Adrenal gland (tissue), 19 donors: Measurements from ENCODE around the gene NDUFA3. TPM values are rescaled to one million over a fixed set of nuclear protein-coding genes. Genes with fewer than 3 reads are reported as not detected.

Experiments
- DNase-seq, 7 donors: peaks; one replicate each; pipeline ENCODE4 v3.0.0-alpha.2; 2019 to 2020
- H3K27ac ChIP-seq, 5 donors: fragments of 200-600 bp; sonication (generic) in 4 of 5; 1 replicate in 3 of 5; 2 replicates in 2 of 5; pipeline versions ENCODE4 v1.5.1 to v1.8.0; 2016 to 2020; ENCODE audit warnings: mild to moderate bottlenecking in 1 of 5
- H3K27me3 ChIP-seq: fragments of 200-600 bp; 2 replicates; pipeline ENCODE4 v1.8.0; 2021
- H3K36me3 ChIP-seq, 2 donors: fragments of 200-600 bp; replicated peaks in 1 of 2; 1 replicate in 1 of 2; 2 replicates in 1 of 2; pipeline versions ENCODE4 v1.5.1 to v1.8.0; 2018 to 2022
- H3K4me1 ChIP-seq, 2 donors: fragments of 200-600 bp; replicated peaks in 1 of 2; 1 replicate in 1 of 2; 2 replicates in 1 of 2; pipeline versions ENCODE4 v1.5.1 to v1.8.0; 2018 to 2021
- H3K4me3 ChIP-seq, 4 donors: fragments of 200-600 bp; sonication (generic) in 3 of 4; one replicate each; pipeline ENCODE4 v1.5.1; 2016 to 2018
- H3K9me3 ChIP-seq, 3 donors: fragments of 200-600 bp; sonication (generic) in 1 of 3; replicated peaks in 1 of 3; 1 replicate in 2 of 3; 2 replicates in 1 of 3; pipeline versions ENCODE4 v1.5.1 to v1.8.0; 2016 to 2021
- CTCF ChIP-seq, 6 experiments: fragments of 450-650 bp in 4 of 6; fragments of 200-600 bp in 2 of 6; sonication (generic) in 1 of 6; IDR thresholded peaks; 1 replicate in 5 of 6; 2 replicates in 1 of 6; pipeline versions ENCODE4 v1.5.1 to v1.8.0; 2016 to 2021; ENCODE audit warnings: antibody characterized with exemption in 6 of 6, mild to moderate bottlenecking in 2 of 6, moderate library complexity in 1 of 6
- POLR2A ChIP-seq, 2 donors: fragments of 450-650 bp; IDR thresholded peaks; one replicate each; pipeline ENCODE4 v1.6.1; 2017; ENCODE audit warnings: antibody characterized with exemption in 2 of 2, mild to moderate bottlenecking in 2 of 2, moderate library complexity in 1 of 2
- WGBS, 4 donors: extraction: QIAGEN DNeasy Blood & Tissue Kit in 2 of 4; methylation state at CpG; one replicate each; pipeline versions ENCODE4 v1.1.5 to v1.1.7; 2013 to 2017; 5-methylcytosine and 5-hydroxymethylcytosine counted together
- intact Hi-C, 2 donors: fragments of 100-400 bp; cut with DNase I; formaldehyde crosslinking; loops; one replicate each; pipeline versions ENCODE4 v1.14.1 to v1.15.0; 2022 to 2023
- long read RNA-seq, 10 donors: library from polyadenylated mRNA in 3 of 10; unstranded in 2 of 10; stranded (forward) in 1 of 10; transcript quantifications; one replicate each; pipeline ENCODE4 v2.0.0 and lab custom pipeline, GENCODE V29; 2021 to 2026
- polyA plus RNA-seq, 3 donors: library from polyadenylated mRNA; stranded (reverse); fragments of 200-250 nt in 2 of 3; fragments of 350-450 nt in 1 of 3; fragmentation: Illumina TruSeq in 1 of 3; extraction: RNeasy Lipid Tissue Mini Kit (QIAGEN cat#74804) in 1 of 3; gene quantifications; one replicate each; pipeline ENCODE4 v1.2.3, GENCODE V29; 2013 to 2014
- total RNA-seq, 9 donors: library from RNA; depleted of rRNA in 4 of 9; stranded (reverse); fragments of >200 nt in 4 of 9; fragments of 120-200 nt in 1 of 9; fragmentation: NEBNext Ultra II Directional in 1 of 9; extraction: Animal tissue kit (Norgen Biotek cat#: 25700) in 1 of 9; gene quantifications; one replicate each; pipeline versions ENCODE4 v1.1.0 to v1.2.4, GENCODE V29; 2013 to 2023
- donor health status: healthy with polysubstance abuse.
- donor health status: Bipolar disorder and iron deficiency.
- donor health status: DM: yes; HTN: yes; CAD: no.
- donor health status: DM: no; HTN: no; CAD: no.
- donor health status: DM: no; HTN: no; CAD: no.
- donor health status: DM: yes; HTN: yes; CAD: no.

Gene NDUFA3
- total RNA-seq (100 to 1,000 TPM in 6 of 9 donors, 10 to 100 TPM in 3; 33.2 to 257 (median 150) TPM), polyA plus RNA-seq (1,000 to 10,000 TPM in 2 of 3 donors, 100 to 1,000 TPM in 1; 237 to 1,730 (median 1,627) TPM)
- long read RNA-seq, donor 1, transcript NDUFA3-213 (3 exons, 541 nt), result minor isoform, 38 of 191 reads
- long read RNA-seq, donor 1, transcript NDUFA3-202 (5 exons, 435 nt), result minor isoform, 6 of 191 reads
- long read RNA-seq, donor 1, transcript NDUFA3-214 (4 exons, 963 nt), result major isoform, 102 of 191 reads
- long read RNA-seq, donor 1, partial matches to known transcripts, result 10 of 191 reads
- long read RNA-seq, donor 1, other reads (novel, unspliced or antisense), result 31 of 191 reads
- long read RNA-seq, donor 2, transcript NDUFA3-202 (5 exons, 435 nt), result minor isoform, 6 of 116 reads
- long read RNA-seq, donor 2, transcript NDUFA3-214 (4 exons, 963 nt), result major isoform, 80 of 116 reads
- long read RNA-seq, donor 2, transcript NDUFA3-213 (3 exons, 541 nt), result minor isoform, 18 of 116 reads
- long read RNA-seq, donor 2, partial matches to known transcripts, result 6 of 116 reads
- long read RNA-seq, donor 2, other reads (novel, unspliced or antisense), result 0 of 116 reads
- long read RNA-seq, donor 3, transcript NDUFA3-214 (4 exons, 963 nt), result major isoform, 80 of 134 reads
- long read RNA-seq, donor 3, transcript NDUFA3-213 (3 exons, 541 nt), result minor isoform, 26 of 134 reads
- long read RNA-seq, donor 3, partial matches to known transcripts, result 13 of 134 reads
- long read RNA-seq, donor 3, other reads (novel, unspliced or antisense), result 11 of 134 reads
- long read RNA-seq, donor 4, transcript NDUFA3-202 (5 exons, 435 nt), result minor isoform, 6 of 316 reads
- long read RNA-seq, donor 4, transcript NDUFA3-213 (3 exons, 541 nt), result minor isoform, 31 of 316 reads
- long read RNA-seq, donor 4, transcript NDUFA3-214 (4 exons, 963 nt), result major isoform, 264 of 316 reads
- long read RNA-seq, donor 4, partial matches to known transcripts, result 1 of 316 reads
- long read RNA-seq, donor 4, other reads (novel, unspliced or antisense), result 8 of 316 reads
- long read RNA-seq, donor 5, transcript NDUFA3-214 (4 exons, 963 nt), result major isoform, 162 of 182 reads
- long read RNA-seq, donor 5, transcript NDUFA3-213 (3 exons, 541 nt), result minor isoform, 8 of 182 reads
- long read RNA-seq, donor 5, partial matches to known transcripts, result 3 of 182 reads
- long read RNA-seq, donor 5, other reads (novel, unspliced or antisense), result 4 of 182 reads
- long read RNA-seq, donor 6, transcript NDUFA3-213 (3 exons, 541 nt), result minor isoform, 22 of 271 reads
- long read RNA-seq, donor 6, transcript NDUFA3-214 (4 exons, 963 nt), result major isoform, 237 of 271 reads
- long read RNA-seq, donor 6, partial matches to known transcripts, result 2 of 271 reads
- long read RNA-seq, donor 6, other reads (novel, unspliced or antisense), result 7 of 271 reads
- long read RNA-seq, donor 7, transcript NDUFA3-213 (3 exons, 541 nt), result minor isoform, 12 of 74 reads
- long read RNA-seq, donor 7, transcript NDUFA3-214 (4 exons, 963 nt), result major isoform, 54 of 74 reads
- long read RNA-seq, donor 7, partial matches to known transcripts, result 6 of 74 reads
- long read RNA-seq, donor 7, other reads (novel, unspliced or antisense), result 0 of 74 reads
- long read RNA-seq, donor 8, transcript NDUFA3-213 (3 exons, 541 nt), result minor isoform, 23 of 109 reads
- long read RNA-seq, donor 8, transcript NDUFA3-214 (4 exons, 963 nt), result major isoform, 81 of 109 reads
- long read RNA-seq, donor 8, partial matches to known transcripts, result 0 of 109 reads
- long read RNA-seq, donor 8, other reads (novel, unspliced or antisense), result 0 of 109 reads
- long read RNA-seq, donor 9, transcript NDUFA3-213 (3 exons, 541 nt), result minor isoform, 6 of 78 reads
- long read RNA-seq, donor 9, transcript NDUFA3-214 (4 exons, 963 nt), result major isoform, 69 of 78 reads
- long read RNA-seq, donor 9, partial matches to known transcripts, result 0 of 78 reads
- long read RNA-seq, donor 9, other reads (novel, unspliced or antisense), result 0 of 78 reads
- long read RNA-seq, donor 10, transcript NDUFA3-214 (4 exons, 963 nt), result major isoform, 40 of 64 reads
- long read RNA-seq, donor 10, partial matches to known transcripts, result 15 of 64 reads
- long read RNA-seq, donor 10, other reads (novel, unspliced or antisense), result 0 of 64 reads

DNA sequence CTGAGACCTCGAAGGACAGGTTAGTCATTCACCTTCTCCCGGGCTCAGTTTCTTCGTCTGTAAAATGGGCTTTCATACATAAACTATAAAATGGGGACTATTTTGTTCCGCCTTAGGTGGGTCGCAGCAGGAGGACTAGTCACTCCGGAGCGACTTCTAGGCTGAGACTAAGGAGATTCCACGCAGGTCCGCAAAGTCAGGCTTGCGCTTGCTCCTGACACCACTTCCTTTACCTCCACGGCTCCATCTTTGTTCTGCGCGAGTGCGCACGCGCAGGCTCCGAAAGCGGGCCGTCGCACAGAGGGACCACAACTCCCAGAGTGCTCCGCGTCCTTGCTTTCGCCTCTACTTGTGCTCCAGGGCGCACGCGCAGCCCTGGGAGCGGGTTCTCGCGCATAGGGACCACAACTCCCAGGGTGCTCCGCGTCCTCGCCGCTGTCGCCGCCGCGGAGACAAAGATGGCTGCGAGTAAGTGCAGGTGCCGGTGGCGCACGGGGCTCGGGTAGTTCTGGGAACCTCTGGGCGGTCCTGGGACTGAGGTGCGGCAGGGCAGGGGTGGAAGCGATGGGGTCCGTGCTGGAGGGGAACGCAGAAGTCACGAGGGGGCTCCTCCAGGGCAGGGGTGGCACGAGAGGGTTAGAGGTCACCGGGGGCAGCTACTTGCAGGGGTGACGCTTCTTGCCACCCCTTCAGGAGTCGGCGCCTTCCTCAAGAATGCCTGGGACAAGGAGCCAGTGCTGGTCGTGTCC lies at the start of gene NDUFA3:
Gene NDUFA3 (plus strand): TSS at position 435 of the 749 bp plus-strand sequence. CDS start 24 bp downstream, at position 459.
- Histone ChIP-seq H3K36me3 (peaks cover 0 to 17% of the 10 kb centered on the region in 2 donors), H3K27ac (peak within 1 kb of the TSS in 3 of 5 donors; percentile 20 to 74 (median 56)), H3K4me3 (peak within 1 kb of the TSS; percentile 10 to 89 (median 82)), H3K9me3 (no peaks in the 10 kb centered on the region), H3K4me1 (peaks cover 0 to 11% of the 10 kb centered on the region in 2 donors), H3K27me3 (no peaks in the 10 kb centered on the region)
- 0 to 2% (median 2%) methylated on average over 14 to 54 of the region's 54 CpGs for WGBS, 4 donors
- intact Hi-C loops, result no loop called here
- DNase-seq, result peak; percentile 97 to 99 (median 98)
- TF ChIP-seq CTCF (IDR thresholded peaks at IDR 0.05) (no peak), POLR2A (IDR thresholded peaks at IDR 0.05) (no peak)

- Histone ChIP-seq H3K4me1 (peaks cover 0 to 4% of the 10 kb centered on the region in 2 donors), H3K9me3 (no peaks in the 10 kb centered on the region), H3K36me3 (no peaks in the 10 kb centered on the region), H3K27me3 (no peaks in the 10 kb centered on the region), H3K4me3 (no peak overlapping the region), H3K27ac (no peak overlapping the region)
- DNase-seq, result peak in 2 of 7 donors; percentile 20
- intact Hi-C loops, result no loop called here
- TF ChIP-seq POLR2A (IDR thresholded peaks at IDR 0.05), result no peak
- TF ChIP-seq CTCF (IDR thresholded peaks at IDR 0.05), result no peak
- 54 to 76% (median 67%) methylated on average over 8 to 9 of the region's 9 CpGs for WGBS, 4 donors
Observed at GRCh38 chr19:54062643-54063042, 40.0 kb upstream of the NDUFA3 start.
